ENCODE results near the gene NDUFA5.
A peak's percentile ranks its signal among the peaks of the same experiment; 100 is the strongest.

NDUFA5 gene

DNA sequence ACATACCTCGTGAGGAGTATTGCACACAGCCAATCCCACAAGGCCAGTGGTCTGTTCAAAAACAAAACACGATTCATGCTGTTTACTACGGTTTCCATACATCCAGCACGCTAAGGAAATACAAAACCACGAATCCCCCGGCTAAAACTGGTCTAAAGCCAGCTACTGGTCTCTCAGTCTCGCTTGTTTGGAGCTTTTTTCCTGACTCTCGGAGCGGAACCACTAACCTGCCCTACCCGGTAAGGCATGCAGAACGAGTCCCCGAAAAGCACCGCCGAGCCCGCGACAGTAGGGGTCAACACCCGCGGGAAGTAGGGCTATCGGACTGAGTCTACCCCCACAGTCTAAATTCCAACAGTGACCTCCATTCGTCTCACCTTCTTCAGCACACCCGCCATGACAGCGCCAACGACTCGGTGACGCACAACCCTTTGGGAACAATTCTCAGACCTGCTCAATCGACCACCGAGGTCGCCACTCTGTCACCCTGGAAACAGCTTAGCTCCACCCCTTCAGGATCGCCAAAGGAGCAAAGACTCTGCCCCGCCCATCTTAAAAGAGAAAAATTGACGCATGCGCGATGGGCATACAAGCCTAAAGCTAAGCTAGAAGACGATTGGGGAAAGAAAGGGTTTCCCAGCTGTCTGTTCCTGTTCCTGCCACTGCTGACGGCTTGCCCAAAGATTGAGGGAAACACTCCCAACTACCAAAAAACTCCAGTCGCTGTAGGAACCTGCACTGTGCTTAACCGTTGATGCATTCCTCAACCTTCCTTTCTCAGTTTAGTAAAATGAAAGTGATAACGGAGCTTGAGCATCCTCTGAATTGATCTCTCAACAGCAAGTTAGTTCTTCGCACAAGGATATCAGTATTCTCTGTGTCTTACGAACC lies at the start of gene NDUFA5:
TSS of gene NDUFA5 (minus strand) at position 421 of the 891 bp plus-strand sequence. CDS start at position 398, 23 bp downstream.
- H3K27ac ChIP-seq, result peak within 1 kb of the TSS; percentile 61 to 94 (median 83)

DNA sequence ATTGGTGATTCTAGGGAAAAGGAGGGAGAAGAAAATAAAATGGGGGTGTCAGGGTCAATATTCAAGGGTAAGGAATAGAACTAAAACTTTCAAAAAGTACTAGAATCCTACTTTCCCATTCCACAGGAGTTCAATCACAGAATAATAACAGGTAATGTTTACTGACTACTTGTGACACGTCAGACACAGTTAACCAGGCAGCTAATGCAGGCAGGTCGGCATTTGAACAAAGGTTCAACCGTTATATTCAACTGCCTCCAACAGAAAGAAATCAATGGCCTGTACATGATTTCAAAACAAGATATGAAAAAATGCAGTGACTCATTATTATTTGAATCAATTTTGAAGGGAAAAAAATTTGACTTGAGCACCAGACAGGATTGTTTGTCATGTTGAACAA lies 47.1 kb upstream of the NDUFA5 start:
- Histone ChIP-seq H3K4me3 (no peak overlapping the region), H3K27ac (no peak overlapping the region)

More for the DNA sequence above, at the start of gene NDUFA5:
- H3K4me3 ChIP-seq, result peak within 1 kb of the TSS; percentile 66 to 94 (median 77)

DNA sequence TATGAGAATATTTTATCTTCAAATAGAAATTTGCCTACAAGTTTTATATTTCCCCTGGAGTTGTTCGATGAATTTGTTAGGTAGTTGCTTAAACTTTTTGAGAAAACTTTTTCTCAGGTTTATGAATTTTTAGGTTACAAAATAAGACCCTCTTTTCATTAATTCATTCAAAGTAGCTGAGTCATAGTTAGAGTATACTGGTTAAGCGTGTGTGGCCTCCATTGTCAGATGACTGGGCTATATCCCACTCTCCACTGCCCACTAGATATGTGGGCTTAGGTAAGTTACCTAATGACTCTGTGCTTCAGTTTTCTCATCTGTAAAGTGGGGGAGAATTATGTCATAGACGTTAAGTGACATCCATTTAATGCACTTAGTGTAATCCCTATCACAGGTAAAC lies 45.0 kb upstream of the NDUFA5 start:
- no peak overlapping the region for H3K4me3 ChIP-seq

DNA sequence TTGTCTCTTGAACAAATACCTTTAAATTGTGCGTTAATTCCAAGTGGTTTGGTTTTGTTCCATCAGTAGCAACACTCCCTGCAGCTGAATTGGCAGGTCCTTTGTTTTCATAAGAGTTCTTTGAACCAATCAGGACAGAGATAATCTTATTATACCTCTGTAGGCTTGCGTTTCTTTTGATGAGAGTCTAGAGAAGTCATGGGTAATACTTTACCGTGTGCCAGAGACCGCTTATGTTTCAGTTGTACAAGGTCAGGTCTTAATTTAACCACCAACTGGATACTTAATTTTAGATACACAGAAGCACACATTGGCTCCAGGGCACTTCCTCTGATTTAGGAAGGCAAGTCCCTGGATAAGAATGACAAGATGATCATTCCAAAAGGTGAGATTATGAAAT lies 43.9 kb upstream of the NDUFA5 start, which contains the start of gene ASB15:
TSS of gene ASB15 (plus strand) at position 292 of the 400 bp plus-strand sequence. CDS start 12,682 bp downstream, outside the sequence.
- H3K4me3 ChIP-seq, result no peak within 1 kb of the TSS
- H3K27ac ChIP-seq, result no peak within 1 kb of the TSS

More for the DNA sequence above, 45.0 kb upstream of the NDUFA5 start:
- no peak overlapping the region for H3K27ac ChIP-seq

DNA sequence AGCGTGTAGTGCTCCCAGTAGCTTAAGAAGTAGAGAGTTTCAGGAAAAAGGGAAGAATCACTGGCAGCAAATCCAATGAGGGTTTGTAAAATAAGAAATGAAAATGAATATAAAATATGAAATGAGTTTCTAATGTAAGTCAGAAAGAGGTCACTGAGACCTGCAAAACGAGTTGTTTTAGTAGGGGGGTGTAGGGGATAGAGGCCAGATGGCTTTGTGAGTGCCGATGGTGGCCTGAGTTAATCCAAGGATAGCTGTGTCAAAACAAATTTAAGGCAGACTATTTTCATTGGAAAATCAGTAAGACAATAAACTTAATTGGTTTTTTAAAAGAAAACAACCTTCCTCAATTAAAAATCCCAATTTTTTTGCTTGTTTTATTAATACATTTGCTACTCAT lies 43.3 kb upstream of the NDUFA5 start:
- Histone ChIP-seq H3K4me3 (no peak overlapping the region), H3K27ac (no peak overlapping the region)

DNA sequence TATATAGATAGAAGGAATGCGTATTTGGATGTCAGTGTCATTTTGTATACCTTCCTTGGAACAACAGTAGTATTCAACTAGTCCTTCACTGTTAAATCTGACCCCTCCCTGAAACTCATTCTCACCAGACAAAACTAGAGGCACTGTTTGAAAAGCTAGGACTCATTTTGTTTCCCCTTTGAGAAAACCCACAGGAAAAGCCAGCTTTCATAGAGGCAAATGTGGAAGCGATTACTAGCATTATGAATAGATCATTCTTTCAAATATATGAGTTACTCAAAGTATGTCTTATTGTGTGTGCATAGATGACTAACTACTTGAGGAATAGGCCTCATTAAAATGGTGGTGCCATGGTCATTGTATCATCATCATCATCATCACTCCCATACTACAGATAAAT lies 42.1 kb upstream of the NDUFA5 start:
- no peak overlapping the region for H3K27ac ChIP-seq
- no peak overlapping the region for H3K4me3 ChIP-seq

DNA sequence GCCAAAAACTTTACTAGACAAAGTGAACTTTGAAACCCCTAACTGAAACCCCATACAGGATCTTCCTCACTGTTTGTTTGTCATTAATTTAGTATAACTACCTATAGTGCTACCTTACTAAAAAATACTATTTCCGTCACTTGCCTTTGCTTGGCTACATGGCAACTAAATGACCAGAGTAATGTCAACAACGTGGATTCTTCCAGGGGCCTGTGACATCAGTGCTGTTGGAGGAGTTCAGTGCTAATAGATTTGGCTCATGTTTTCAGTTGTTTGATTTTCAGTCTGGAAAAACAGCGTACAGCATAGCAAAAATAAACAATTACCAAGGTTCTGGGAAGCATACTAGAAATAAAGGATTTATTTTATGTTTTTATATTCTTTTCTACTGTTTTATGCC lies 41.0 kb upstream of the NDUFA5 start:
- Histone ChIP-seq H3K4me3 (no peak overlapping the region), H3K27ac (no peak overlapping the region)

DNA sequence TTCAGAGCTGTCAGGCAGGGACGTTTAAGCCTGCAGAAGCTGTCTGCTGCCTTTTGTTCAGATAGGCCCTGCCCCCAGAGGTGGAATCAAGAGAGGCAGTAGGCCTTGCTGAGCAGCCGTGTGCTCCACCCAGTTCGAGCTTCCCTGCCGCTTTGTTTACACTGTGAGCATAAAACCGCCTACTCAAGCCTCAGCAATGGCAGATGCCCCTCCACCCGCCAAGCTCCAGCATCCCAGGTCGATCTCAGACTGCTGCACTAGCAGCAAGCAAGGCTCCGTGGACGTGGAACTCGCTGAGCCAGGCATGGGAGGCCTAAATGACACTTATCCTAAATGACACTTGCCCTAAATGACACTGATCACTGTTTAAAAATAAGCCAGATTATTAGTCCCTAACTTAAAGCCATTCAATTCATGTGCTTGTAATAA lies 37.2 kb upstream of the NDUFA5 start:
- H3K27ac ChIP-seq, result no peak overlapping the region
- no peak overlapping the region for H3K4me3 ChIP-seq

DNA sequence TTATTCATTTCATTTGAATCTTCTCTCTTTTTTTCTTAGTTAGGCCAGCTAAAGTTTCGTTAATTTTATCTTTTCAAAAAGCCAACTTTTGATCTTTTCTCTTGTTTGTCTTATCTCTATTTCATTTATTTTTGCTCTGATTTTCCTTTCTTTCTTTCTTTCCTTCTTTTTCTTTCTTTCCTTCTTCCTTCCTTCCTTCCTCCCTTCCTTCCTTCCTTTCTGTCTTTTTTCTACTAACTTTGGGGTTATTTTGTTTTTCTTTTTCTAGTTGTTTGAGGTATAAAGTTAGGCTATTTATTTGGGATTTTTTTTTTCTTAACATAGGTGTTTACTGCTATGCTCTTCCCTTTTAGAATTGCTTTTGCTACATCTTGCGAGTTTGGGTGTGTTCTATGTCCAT lies 30.8 kb upstream of the NDUFA5 start:
- no peak overlapping the region for H3K27ac ChIP-seq
- no peak overlapping the region for H3K4me3 ChIP-seq

DNA sequence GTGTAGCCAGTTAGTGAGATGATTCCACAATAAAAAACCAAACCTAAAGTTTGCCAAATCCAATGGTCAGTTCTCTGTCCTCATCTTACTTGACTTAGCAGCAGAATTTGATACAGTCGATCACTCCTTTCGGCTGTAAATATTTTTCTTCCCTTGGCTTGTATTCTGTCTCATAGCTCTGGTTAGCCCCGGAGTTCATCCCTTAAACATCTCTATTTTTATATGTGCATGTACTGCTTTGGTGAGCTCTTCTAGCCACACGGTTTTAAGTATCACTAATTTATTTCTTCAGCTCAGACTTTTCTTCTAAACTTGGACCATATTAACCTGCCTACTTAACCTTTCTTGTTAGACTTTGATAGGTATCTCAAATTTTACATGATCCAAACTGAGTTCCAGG lies 26.2 kb upstream of the NDUFA5 start:
- no peak overlapping the region for H3K4me3 ChIP-seq

DNA sequence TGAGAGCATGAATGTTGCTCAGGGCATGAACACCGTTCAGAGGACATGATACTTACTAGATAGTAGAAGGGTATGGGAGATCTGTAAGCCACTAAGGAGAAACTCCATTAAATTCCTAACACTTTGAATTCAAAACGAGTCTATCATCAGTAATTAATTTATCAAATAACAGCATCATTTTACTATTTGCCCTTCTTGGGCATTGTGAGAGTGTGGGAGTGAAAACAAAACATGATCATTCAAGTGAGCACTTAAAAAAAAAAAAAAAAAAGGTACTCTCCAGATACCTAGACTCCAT lies 23.5 kb upstream of the NDUFA5 start:
- no peak overlapping the region for H3K4me3 ChIP-seq
- no peak overlapping the region for H3K27ac ChIP-seq

More for the DNA sequence above, 26.2 kb upstream of the NDUFA5 start:
- H3K27ac ChIP-seq, result no peak overlapping the region

DNA sequence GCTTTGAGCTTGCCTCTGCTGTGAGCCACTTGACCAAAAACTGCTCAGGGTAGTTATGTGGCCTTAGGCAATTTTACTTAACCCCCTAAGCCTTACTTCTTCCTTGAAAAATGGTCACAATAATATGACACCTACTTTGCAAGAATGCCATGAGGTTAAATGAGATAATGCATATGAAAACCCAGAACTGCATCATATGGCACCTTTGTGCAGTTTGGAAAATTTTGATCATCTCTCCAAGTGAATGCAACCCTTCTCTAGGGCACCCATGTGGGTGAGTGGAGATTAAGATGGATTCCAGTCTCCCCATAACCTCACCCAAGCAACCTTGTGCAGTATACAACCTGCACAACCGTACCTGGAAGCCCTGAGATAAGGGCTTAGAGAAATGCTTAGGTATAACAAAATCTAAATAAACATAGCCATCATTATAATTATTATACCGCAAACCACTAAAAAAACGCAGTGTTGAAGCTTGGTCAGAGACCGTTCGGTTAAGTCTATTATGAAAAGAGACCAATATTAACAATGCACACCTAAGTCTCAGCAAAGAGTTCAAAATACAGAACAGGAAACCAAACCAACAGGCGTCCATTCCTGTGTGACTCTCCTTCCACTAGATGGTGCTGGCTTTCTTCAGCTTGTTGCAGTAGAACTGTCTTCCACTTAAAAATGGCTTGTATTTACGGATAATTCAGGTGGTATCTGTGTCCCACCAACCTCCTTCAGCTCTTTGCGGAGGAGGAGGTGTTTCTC lies 23.0 kb upstream of the NDUFA5 start:
- H3K27ac ChIP-seq, result no peak overlapping the region

DNA sequence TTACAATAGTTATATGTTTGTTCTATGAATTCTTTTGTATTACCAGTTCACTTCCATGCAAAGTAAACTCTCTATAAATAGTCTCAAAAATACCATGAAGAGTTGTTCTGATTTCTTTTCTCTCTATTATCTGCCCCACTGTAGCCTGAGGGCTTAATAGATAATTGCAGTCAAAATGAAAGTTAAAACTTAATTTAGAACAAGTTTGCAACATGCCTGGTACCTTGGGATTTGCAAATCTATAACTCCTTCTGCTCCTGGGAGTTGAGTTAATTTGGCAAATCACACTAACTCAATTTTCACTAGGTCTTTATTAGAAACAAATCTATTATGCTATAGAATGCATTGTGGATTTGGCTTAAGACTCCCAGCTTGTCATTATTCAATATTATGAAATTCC lies 21.8 kb upstream of the NDUFA5 start:
- H3K27ac ChIP-seq, result no peak overlapping the region
- H3K4me3 ChIP-seq, result no peak overlapping the region

More for the DNA sequence above, 23.0 kb upstream of the NDUFA5 start:
- no peak overlapping the region for H3K4me3 ChIP-seq

DNA sequence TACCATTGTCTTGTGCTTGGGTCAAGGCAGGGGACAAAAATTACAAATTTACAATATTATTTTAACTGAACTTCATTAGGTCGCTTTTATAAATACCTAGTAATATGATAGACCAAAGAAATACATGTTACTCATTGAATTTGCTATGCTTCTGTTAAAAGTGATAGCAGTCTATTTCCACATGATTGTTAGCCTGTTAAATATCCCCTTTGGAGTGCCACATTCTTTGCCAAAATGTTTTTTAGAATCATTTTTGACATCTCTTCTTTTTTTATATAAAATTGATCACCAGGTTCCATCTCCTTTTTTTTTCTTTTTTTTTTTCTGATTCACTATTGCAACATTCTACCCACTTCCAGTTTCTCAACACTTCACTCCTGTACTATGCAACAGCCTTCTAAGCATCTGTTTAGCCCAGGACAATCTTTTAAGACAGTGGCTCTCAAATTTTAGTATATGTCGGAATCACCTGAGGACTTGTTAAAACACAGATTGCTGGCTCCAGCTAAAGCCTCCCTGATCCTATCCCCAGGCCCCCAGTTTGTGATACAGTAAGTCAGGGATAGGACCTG lies 16.4 kb upstream of the NDUFA5 start:
- no peak overlapping the region for H3K27ac ChIP-seq
- no peak overlapping the region for H3K4me3 ChIP-seq

DNA sequence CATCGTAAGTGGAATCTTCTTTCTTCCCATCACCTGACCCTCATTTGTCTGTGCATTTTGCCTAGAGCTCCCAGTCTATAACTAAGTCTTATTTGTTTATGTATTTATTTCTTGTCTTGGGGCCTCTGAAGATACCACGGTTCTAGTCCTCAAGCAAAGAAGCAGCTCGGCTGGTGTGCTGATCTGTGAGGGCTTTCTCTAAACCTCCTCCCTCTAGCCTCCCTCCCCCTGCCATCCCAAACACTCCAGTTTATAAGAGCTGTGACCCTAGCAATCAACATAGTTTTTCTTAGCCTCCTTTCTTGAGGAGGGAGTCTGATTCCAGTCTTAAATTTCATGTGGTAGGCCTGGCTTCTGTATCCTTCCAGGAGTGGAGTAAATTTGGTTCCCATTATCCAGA lies 15.7 kb upstream of the NDUFA5 start:
- no peak overlapping the region for H3K27ac ChIP-seq
- H3K4me3 ChIP-seq, result no peak overlapping the region

DNA sequence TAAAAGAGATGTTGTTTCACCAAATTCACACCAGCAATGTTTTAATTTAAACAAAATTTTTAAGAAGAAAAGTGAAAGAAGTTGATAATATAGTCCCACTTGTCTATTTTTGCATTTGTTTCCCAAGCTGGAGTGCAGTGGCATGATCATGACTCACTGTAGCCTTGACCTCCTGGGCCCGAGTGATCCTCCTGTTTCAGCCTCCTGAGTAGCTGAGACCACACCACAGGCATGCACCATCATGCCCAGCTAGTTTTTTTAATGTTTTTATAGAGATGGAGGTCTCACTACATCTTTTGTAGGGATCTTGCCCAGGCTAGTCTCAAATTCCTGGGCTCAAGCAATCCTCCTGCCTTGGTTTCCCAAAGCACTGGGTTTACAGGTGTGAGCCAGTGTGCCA lies 14.1 kb upstream of the NDUFA5 start:
- Histone ChIP-seq H3K4me3 (no peak overlapping the region), H3K27ac (no peak overlapping the region)

DNA sequence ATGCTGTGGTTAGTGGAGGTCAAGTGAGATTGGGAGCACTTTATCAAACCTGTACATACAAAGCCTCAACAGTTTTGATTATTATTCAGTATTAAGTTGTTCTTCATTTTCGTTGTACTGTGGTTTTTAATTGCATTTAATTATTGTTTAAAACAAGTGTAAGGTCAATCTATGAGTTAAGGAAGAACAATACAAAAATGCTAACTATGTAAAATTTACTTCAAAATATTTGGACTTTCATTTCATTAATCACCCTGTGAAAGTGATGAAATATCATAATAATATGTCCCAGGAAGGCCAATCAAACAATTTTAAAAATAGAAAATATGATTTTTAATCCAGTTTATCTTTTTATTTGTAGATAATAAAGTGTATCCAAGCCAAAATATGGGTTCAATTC lies 13.6 kb upstream of the NDUFA5 start:
- H3K27ac ChIP-seq, result no peak overlapping the region
- H3K4me3 ChIP-seq, result no peak overlapping the region

DNA sequence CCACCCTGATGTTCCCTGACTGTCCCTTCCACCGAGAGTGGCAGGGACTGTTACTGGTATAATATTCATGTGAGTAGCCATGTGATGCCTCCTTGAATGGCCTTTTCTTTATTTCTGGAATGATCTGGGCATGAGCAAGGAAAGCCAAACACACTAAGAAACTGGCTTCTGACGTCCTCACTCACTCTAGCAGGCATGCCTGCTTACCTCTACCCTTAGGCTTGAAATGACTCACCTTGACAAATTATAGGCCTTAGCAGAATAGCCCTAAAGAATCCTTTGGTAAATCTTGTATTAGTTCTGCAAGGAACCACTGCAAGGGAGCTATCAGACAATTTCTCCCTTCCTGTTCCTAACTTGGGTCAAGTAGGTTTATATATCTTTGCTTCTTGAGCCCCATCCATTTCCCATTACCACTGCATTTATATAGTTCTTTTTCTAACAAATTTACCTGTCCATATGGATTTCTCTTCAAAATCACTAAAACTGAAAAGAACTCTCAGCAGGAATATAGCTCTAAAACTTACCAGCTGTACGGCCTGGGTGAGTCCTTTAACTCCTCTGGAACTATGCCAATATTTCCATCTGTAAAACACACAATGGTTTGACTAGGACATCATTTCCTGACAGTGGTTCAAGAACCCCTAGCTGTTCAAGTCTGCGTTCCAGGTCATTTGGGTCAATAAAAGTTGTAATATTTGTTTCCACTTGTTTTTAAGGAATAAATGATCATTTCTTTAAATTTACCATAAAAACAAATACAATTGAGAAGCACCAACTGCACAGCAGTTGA lies 13.0 kb upstream of the NDUFA5 start:
- Histone ChIP-seq H3K27ac (no peak overlapping the region), H3K4me3 (no peak overlapping the region)

DNA sequence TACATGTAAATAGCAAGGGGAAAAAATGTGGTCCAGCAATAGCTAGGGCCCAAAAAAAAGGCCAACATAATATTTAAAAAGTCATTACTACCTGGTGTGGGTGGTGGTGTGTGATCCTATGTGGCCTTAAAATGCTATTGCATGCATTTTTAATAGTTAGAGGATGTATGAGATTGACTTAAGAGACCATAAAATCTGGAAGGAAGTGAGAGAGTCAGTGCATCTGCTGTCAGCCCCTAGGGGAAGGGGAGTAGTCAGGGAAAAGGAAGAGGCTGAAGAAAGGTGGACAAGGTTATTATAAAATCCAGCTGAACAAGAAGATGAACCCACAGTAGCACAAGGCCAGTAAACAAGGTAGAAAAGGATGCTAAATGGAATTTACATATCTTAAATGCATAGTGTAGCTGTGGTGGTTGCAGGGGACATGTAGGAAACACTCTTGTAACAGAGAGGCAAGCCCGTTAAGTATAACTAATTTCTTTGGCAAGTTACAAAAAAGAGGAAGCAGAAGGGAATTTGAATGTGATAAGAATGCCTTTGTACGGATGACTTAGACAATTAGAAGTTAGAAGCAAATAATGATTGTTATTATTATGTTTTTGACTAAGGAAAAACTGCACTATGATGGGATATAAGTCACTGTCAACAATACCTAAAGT lies 11.9 kb upstream of the NDUFA5 start:
- Histone ChIP-seq H3K27ac (no peak overlapping the region), H3K4me3 (no peak overlapping the region)

All from skin epidermis (tissue), 12 donors.